GM23338 (cell line): ENCODE results near the gene BCL2L14. TPM values are rescaled to one million over a fixed set of nuclear protein-coding genes. Genes with fewer than 3 reads are reported as not detected.

Experiments used
- ATAC-seq: fragments of 200-7000 bp; cut with Tn5 transposase; 3 replicates; pipeline ENCODE4 v1.9.1; 2020
- DNase-seq: peaks from one replicate; pipeline ENCODE4 v3.0.0-alpha.2; 2015; ENCODE audit warnings: low spot score
- H2AFZ ChIP-seq: fragments of 200-600 bp; sonication (generic); 2 replicates; pipeline ENCODE4 v1.8.0; 2016; ENCODE audit warnings: antibody characterized with exemption, mild to moderate bottlenecking, moderate library complexity
- H3F3A ChIP-seq: fragments of 200-600 bp; sonication (generic); replicated peaks from 2 replicates; pipeline ENCODE4 v1.8.0; 2017; ENCODE audit warnings: antibody characterized with exemption, mixed run types, low read depth
- H3K27ac ChIP-seq: fragments of 200-600 bp; sonication (generic); 2 replicates; pipeline ENCODE4 v1.6.1; 2016; ENCODE audit warnings: low read depth
- H3K27me3 ChIP-seq: fragments of 200-600 bp; sonication (generic); 2 replicates; pipeline ENCODE4 v1.8.0; 2016; ENCODE audit warnings: mild to moderate bottlenecking, mixed run types, moderate library complexity; ENCODE audit not compliant: insufficient read depth
- H3K36me3 ChIP-seq: fragments of 200-600 bp; sonication (generic); 2 replicates; pipeline ENCODE4 v1.8.0; 2016; ENCODE audit warnings: mild to moderate bottlenecking; ENCODE audit not compliant: insufficient read depth
- H3K4me1 ChIP-seq: fragments of 200-600 bp; sonication (generic); 2 replicates; pipeline ENCODE4 v1.8.0; 2016; ENCODE audit warnings: mild to moderate bottlenecking, moderate library complexity; ENCODE audit not compliant: insufficient read depth
- H3K4me2 ChIP-seq: fragments of 200-600 bp; sonication (generic); 2 replicates; pipeline ENCODE4 v1.7.1; 2017; ENCODE audit warnings: mixed run types
- H3K4me3 ChIP-seq: fragments of 200-600 bp; sonication (generic); 2 replicates; pipeline ENCODE4 v1.6.1; 2016; ENCODE audit warnings: mixed run types
- H3K79me2 ChIP-seq: fragments of 200-600 bp; sonication (generic); replicated peaks from 2 replicates; pipeline ENCODE4 v1.8.0; 2017; ENCODE audit warnings: mild to moderate bottlenecking; ENCODE audit not compliant: insufficient read depth
- H3K9me2 ChIP-seq: fragments of 200-600 bp; sonication (generic); 2 replicates; pipeline ENCODE4 v1.8.0; 2017; ENCODE audit not compliant: insufficient read depth
- H4K20me1 ChIP-seq: fragments of 200-600 bp; sonication (generic); replicated peaks from 2 replicates; pipeline ENCODE4 v1.8.0; 2017; ENCODE audit warnings: mild to moderate bottlenecking; ENCODE audit not compliant: insufficient read depth
- H3K27ac Mint-ChIP-seq: 2 replicates; pipeline ENCODE4 v1.8.0; 2020; ENCODE audit warnings: inconsistent platforms, mild to moderate bottlenecking, moderate library complexity, mixed read lengths
- H3K27me3 Mint-ChIP-seq: 3 replicates; pipeline ENCODE4 v1.8.0; 2022; ENCODE audit warnings: low read depth, mild to moderate bottlenecking, moderate library complexity, mixed read lengths, inconsistent platforms; ENCODE audit not compliant: insufficient read depth, poor library complexity
- H3K36me3 Mint-ChIP-seq: 3 replicates; pipeline ENCODE4 v1.8.0; 2021; ENCODE audit warnings: low read depth, mild to moderate bottlenecking, inconsistent platforms, moderate library complexity, mixed read lengths
- H3K4me1 Mint-ChIP-seq: 3 replicates; pipeline ENCODE4 v1.8.0; 2020; ENCODE audit warnings: mild to moderate bottlenecking, inconsistent platforms, mixed read lengths
- H3K4me3 Mint-ChIP-seq: 3 replicates; pipeline ENCODE4 v1.8.0; 2021; ENCODE audit warnings: moderate library complexity, mild to moderate bottlenecking, inconsistent platforms, mixed read lengths
- H3K9me3 Mint-ChIP-seq: 3 replicates; pipeline ENCODE4 v1.8.0; 2020; ENCODE audit warnings: moderate library complexity, mild to moderate bottlenecking, inconsistent platforms, mixed read lengths
- CREB1 ChIP-seq: fragments of 250-450 bp; sonication (Bioruptor Pico); IDR thresholded peaks from 2 replicates; pipeline ENCODE4 v1.5.0; 2020; ENCODE audit warnings: low read depth, mild to moderate bottlenecking, moderate library complexity
- EZH2 ChIP-seq: fragments of 200-600 bp; sonication (generic); IDR thresholded peaks from one replicate; pipeline ENCODE4 v1.8.0; 2017; ENCODE audit warnings: antibody characterized with exemption, mild to moderate bottlenecking, low read depth; ENCODE audit not compliant: unreplicated experiment
- EZH2phosphoT487 ChIP-seq: fragments of 200-600 bp; sonication (generic); IDR thresholded peaks from one replicate; pipeline ENCODE4 v1.8.1; 2018; ENCODE audit warnings: antibody characterized with exemption; ENCODE audit not compliant: unreplicated experiment
- JUNB ChIP-seq: IDR thresholded peaks from one replicate; pipeline ENCODE4 v1.6.1; 2016; ENCODE audit warnings: antibody characterized with exemption; ENCODE audit not compliant: unreplicated experiment
- NANOG ChIP-seq: IDR thresholded peaks from 2 replicates; pipeline ENCODE4 v1.6.1; 2016; ENCODE audit warnings: antibody characterized with exemption, borderline replicate concordance
- POLR2AphosphoS5 ChIP-seq: IDR thresholded peaks from 2 replicates; pipeline ENCODE4 v1.6.1; 2016; ENCODE audit warnings: antibody characterized with exemption, low read depth
- REST ChIP-seq: IDR thresholded peaks from one replicate; pipeline ENCODE4 v1.6.1; 2018; ENCODE audit warnings: antibody characterized with exemption; ENCODE audit not compliant: unreplicated experiment
- STAT1 ChIP-seq: IDR thresholded peaks from one replicate; pipeline ENCODE4 v1.6.1; 2016; ENCODE audit warnings: antibody characterized with exemption; ENCODE audit not compliant: unreplicated experiment
- ZNF114 ChIP-seq: fragments of 250-450 bp; sonication (Bioruptor Pico); IDR thresholded peaks from 2 replicates; pipeline ENCODE4 v1.5.0; 2020; ENCODE audit warnings: mild to moderate bottlenecking, moderate library complexity
- ZNF331 ChIP-seq: fragments of 250-450 bp; sonication (Bioruptor Pico); IDR thresholded peaks from 2 replicates; pipeline ENCODE4 v1.5.0; 2020; ENCODE audit warnings: low read depth, mild to moderate bottlenecking, moderate library complexity
- polyA plus RNA-seq: library from polyadenylated mRNA; unstranded; fragments of >200 nt; fragmentation: Nextera tagmentation; extraction: Ambion mirVana; gene quantifications from 2 replicates; pipeline ENCODE4 v1.2.1, GENCODE V29; 2016
- total RNA-seq: library from RNA; depleted of rRNA; stranded (reverse); fragments of >200 nt; shearing (Covaris generic); gene quantifications from 2 replicates; pipeline ENCODE4 v1.2.3, GENCODE V29; 2014
- TF ChIP-seq, protein P1 (sequence below), 2 experiments: fragments of 200-600 bp in 1 of 2; sonication (generic) in 1 of 2; conservative IDR thresholded peaks; 2 replicates each; pipeline versions ENCODE4 v1.5.1 to v1.6.1; 2016 to 2017; ENCODE audit warnings: antibody characterized with exemption in 2 of 2, low read depth in 2 of 2, mild to moderate bottlenecking in 2 of 2, moderate library complexity in 1 of 2
- TF ChIP-seq, protein P2 (sequence below): IDR thresholded peaks from 2 replicates; pipeline ENCODE4 v1.6.1; 2016; ENCODE audit warnings: antibody characterized with exemption
- TF ChIP-seq, protein P3 (sequence below): fragments of 250-450 bp; sonication (Bioruptor Pico); IDR thresholded peaks from 2 replicates; pipeline ENCODE4 v1.5.0; 2020; ENCODE audit warnings: mild to moderate bottlenecking, moderate library complexity

BCL2L14 gene
- total and polyA plus RNA-seq, 2 experiments from 2014 or later, result 2.1 to 2.7 TPM

DNA sequence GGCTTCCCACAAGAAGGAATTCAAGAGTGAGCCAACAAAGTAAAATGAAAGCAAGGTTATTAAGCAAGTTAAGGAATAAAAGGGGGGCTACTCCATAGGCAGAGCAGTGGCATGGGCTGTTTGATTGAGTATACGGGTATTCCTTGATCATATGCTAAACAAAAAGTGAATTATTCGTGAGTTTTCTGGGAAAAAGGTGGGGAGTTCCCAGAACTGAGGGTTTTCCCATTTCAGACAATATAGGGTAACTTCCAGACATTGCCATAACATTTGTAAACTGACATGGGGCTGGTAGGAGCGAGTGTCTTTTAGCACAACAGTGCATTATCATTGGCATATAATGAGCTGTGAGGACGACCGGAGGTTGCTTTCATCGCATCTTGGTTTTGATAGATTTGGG, 2.0 kb upstream of the BCL2L14 start:
- peaks cover 6% of the 10 kb centered on the region for H3K4me1 ChIP-seq
- no peaks in the 10 kb centered on the region for H3K36me3 Mint-ChIP-seq
- DNase-seq, result no peak
- H3K4me3 ChIP-seq, result no peak overlapping the region
- H3K9me2 ChIP-seq, result no peaks in the 10 kb centered on the region
- H3K9me3 Mint-ChIP-seq, result no peaks in the 10 kb centered on the region
- no peak overlapping the region for H3K4me3 Mint-ChIP-seq
- TF ChIP-seq POLR2AphosphoS5, result no peak
- TF ChIP-seq, protein P1, sequence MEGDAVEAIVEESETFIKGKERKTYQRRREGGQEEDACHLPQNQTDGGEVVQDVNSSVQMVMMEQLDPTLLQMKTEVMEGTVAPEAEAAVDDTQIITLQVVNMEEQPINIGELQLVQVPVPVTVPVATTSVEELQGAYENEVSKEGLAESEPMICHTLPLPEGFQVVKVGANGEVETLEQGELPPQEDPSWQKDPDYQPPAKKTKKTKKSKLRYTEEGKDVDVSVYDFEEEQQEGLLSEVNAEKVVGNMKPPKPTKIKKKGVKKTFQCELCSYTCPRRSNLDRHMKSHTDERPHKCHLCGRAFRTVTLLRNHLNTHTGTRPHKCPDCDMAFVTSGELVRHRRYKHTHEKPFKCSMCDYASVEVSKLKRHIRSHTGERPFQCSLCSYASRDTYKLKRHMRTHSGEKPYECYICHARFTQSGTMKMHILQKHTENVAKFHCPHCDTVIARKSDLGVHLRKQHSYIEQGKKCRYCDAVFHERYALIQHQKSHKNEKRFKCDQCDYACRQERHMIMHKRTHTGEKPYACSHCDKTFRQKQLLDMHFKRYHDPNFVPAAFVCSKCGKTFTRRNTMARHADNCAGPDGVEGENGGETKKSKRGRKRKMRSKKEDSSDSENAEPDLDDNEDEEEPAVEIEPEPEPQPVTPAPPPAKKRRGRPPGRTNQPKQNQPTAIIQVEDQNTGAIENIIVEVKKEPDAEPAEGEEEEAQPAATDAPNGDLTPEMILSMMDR (conservative IDR thresholded peaks at IDR 0.05; ENCODE audit: low read depth in 2 of 2), result no peak
- no peak for TF ChIP-seq CREB1
- TF ChIP-seq, protein P2, sequence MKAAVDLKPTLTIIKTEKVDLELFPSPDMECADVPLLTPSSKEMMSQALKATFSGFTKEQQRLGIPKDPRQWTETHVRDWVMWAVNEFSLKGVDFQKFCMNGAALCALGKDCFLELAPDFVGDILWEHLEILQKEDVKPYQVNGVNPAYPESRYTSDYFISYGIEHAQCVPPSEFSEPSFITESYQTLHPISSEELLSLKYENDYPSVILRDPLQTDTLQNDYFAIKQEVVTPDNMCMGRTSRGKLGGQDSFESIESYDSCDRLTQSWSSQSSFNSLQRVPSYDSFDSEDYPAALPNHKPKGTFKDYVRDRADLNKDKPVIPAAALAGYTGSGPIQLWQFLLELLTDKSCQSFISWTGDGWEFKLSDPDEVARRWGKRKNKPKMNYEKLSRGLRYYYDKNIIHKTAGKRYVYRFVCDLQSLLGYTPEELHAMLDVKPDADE, result no peak
- TF ChIP-seq NANOG, result no peak
- TF ChIP-seq REST, result no peak
- no peak for TF ChIP-seq ZNF331 (CRISPR knock-in tag)
- TF ChIP-seq EZH2, result no peak
- TF ChIP-seq JUNB, result no peak
- TF ChIP-seq, protein P3, sequence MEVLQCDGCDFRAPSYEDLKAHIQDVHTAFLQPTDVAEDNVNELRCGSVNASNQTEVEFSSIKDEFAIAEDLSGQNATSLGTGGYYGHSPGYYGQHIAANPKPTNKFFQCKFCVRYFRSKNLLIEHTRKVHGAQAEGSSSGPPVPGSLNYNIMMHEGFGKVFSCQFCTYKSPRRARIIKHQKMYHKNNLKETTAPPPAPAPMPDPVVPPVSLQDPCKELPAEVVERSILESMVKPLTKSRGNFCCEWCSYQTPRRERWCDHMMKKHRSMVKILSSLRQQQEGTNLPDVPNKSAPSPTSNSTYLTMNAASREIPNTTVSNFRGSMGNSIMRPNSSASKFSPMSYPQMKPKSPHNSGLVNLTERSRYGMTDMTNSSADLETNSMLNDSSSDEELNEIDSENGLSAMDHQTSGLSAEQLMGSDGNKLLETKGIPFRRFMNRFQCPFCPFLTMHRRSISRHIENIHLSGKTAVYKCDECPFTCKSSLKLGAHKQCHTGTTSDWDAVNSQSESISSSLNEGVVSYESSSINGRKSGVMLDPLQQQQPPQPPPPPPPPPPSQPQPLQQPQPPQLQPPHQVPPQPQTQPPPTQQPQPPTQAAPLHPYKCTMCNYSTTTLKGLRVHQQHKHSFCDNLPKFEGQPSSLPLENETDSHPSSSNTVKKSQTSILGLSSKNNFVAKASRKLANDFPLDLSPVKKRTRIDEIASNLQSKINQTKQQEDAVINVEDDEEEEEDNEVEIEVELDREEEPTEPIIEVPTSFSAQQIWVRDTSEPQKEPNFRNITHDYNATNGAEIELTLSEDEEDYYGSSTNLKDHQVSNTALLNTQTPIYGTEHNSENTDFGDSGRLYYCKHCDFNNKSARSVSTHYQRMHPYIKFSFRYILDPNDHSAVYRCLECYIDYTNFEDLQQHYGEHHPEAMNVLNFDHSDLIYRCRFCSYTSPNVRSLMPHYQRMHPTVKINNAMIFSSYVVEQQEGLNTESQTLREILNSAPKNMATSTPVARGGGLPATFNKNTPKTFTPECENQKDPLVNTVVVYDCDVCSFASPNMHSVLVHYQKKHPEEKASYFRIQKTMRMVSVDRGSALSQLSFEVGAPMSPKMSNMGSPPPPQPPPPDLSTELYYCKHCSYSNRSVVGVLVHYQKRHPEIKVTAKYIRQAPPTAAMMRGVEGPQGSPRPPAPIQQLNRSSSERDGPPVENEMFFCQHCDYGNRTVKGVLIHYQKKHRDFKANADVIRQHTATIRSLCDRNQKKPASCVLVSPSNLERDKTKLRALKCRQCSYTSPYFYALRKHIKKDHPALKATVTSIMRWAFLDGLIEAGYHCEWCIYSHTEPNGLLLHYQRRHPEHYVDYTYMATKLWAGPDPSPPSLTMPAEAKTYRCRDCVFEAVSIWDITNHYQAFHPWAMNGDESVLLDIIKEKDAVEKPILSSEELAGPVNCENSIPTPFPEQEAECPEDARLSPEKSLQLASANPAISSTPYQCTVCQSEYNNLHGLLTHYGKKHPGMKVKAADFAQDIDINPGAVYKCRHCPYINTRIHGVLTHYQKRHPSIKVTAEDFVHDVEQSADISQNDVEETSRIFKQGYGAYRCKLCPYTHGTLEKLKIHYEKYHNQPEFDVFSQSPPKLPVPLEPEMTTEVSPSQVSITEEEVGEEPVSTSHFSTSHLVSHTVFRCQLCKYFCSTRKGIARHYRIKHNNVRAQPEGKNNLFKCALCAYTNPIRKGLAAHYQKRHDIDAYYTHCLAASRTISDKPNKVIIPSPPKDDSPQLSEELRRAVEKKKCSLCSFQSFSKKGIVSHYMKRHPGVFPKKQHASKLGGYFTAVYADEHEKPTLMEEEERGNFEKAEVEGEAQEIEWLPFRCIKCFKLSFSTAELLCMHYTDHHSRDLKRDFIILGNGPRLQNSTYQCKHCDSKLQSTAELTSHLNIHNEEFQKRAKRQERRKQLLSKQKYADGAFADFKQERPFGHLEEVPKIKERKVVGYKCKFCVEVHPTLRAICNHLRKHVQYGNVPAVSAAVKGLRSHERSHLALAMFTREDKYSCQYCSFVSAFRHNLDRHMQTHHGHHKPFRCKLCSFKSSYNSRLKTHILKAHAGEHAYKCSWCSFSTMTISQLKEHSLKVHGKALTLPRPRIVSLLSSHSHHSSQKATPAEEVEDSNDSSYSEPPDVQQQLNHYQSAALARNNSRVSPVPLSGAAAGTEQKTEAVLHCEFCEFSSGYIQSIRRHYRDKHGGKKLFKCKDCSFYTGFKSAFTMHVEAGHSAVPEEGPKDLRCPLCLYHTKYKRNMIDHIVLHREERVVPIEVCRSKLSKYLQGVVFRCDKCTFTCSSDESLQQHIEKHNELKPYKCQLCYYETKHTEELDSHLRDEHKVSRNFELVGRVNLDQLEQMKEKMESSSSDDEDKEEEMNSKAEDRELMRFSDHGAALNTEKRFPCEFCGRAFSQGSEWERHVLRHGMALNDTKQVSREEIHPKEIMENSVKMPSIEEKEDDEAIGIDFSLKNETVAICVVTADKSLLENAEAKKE, result no peak
- no peak for TF ChIP-seq STAT1
- no peak for TF ChIP-seq EZH2phosphoT487
- no peak for TF ChIP-seq ZNF114 (CRISPR knock-in tag)
- peaks cover 7% of the 10 kb centered on the region for H3K27me3 Mint-ChIP-seq
- no peaks in the 10 kb centered on the region for H3F3A ChIP-seq
- H3K27ac ChIP-seq, result no peak overlapping the region
- no peaks in the 10 kb centered on the region for H4K20me1 ChIP-seq
- no peaks in the 10 kb centered on the region for H3K36me3 ChIP-seq
- H3K79me2 ChIP-seq, result no peaks in the 10 kb centered on the region
- no peak overlapping the region for H3K4me2 ChIP-seq
- H3K4me1 Mint-ChIP-seq, result peaks cover 33% of the 10 kb centered on the region
- H3K27me3 ChIP-seq, result no peaks in the 10 kb centered on the region
- H3K27ac Mint-ChIP-seq, result no peak overlapping the region
- no peak for ATAC-seq
- H2AFZ ChIP-seq, result no peak overlapping the region
